GM11168 (cell line): ENCODE data around the gene ASB4.
"Not testable (repeated sequence)": the region's sequence is repeated elsewhere in the genome, so short reads cannot be mapped to it uniquely, and the experiment has no call there.

ENCODE experiments used
- in situ Hi-C: fragments of 300-500 bp; cut with MboI; formaldehyde crosslinking; loops from one replicate; pipeline ENCODE4 v1.12.0; 2022; ENCODE audit warnings: low sequenced_read_pairs; ENCODE audit not compliant: unreplicated experiment

ASB4 gene, protein sequence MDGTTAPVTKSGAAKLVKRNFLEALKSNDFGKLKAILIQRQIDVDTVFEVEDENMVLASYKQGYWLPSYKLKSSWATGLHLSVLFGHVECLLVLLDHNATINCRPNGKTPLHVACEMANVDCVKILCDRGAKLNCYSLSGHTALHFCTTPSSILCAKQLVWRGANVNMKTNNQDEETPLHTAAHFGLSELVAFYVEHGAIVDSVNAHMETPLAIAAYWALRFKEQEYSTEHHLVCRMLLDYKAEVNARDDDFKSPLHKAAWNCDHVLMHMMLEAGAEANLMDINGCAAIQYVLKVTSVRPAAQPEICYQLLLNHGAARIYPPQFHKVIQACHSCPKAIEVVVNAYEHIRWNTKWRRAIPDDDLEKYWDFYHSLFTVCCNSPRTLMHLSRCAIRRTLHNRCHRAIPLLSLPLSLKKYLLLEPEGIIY

DNA sequence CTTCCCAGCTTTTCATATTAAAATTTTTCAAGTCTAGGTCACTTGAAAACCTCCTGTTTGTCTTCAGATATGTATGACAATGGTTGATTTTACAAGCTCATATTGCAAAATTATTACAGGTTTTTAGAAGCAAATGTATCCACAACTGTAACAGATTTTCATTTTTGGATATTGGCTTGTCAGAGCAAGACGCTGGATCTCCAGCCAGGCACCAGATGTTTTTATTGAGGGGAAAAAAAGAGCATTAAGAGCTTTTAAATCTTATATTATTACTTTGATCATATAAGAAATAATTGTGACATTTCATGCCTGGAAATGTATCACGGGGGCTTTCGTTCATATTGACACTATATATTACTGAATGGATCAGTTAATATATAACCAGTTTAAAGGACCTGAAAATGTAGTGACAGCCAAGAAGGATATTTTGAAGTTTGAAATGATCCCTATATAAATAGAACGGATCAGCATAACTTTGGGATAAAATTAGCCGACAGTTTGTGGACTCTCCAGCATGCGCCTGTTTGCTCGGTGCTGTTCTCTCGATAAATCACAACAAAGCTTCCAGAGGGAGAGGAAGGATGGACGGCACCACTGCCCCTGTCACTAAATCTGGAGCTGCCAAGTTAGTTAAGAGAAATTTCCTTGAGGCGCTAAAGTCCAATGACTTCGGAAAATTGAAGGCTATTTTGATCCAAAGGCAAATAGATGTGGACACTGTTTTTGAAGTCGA is at the start of gene ASB4:
ASB4 (plus strand) TSS at position 553 of the 733 bp plus-strand sequence; CDS start at position 582, 29 bp downstream.
- in situ Hi-C loops = no loop called here

DNA sequence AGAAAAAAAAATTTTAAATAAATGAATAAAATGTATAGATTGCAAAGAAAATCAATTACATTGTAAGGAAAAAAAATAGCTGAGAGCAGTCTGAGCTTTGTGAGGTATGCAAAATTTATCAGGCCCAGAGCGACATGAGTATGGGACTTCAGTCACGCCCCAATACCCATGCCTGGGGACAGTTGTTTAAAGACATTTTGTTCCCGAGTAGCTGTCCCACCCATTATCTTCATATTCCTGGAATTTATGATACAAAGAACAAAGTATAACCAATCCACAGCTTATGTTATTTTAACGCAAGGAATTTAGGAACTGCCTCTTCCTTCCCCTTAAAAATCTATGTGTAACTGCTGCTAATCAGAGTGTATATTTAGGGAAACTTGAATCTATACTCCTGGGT is 49.3 kb upstream of the ASB4 start:
- in situ Hi-C loops = no loop called here

DNA sequence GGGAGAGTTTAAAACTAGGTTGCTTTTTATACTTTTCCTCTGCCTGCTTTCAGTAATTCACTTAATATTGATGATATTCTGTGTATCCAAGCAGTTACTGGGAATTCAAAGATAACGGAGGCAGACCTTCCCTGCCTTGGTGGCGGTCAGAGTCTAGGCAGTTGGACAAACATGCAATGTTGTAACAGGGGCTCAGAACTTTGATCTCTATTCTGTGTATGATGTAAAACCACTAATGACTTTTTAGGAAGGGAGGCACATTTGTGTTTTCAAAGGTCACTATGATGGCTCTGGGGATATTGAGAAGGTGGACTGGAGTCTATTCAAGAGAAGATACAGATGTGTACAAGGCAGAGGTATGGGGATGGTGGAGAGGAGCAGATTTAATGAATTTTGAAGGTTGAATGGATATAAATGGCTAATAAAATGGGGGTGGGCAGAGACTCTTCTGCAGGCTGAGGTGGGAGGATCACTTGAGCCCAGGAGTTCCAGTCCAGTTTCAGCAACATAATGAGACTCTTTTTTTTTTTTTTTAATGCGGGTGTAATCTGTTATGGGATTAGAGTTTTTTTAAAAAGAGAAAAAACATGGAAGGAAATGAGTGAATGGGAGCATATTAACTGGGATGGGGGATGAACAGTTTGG is 45.2 kb upstream of the ASB4 start:
- in situ Hi-C loops = no loop called here

DNA sequence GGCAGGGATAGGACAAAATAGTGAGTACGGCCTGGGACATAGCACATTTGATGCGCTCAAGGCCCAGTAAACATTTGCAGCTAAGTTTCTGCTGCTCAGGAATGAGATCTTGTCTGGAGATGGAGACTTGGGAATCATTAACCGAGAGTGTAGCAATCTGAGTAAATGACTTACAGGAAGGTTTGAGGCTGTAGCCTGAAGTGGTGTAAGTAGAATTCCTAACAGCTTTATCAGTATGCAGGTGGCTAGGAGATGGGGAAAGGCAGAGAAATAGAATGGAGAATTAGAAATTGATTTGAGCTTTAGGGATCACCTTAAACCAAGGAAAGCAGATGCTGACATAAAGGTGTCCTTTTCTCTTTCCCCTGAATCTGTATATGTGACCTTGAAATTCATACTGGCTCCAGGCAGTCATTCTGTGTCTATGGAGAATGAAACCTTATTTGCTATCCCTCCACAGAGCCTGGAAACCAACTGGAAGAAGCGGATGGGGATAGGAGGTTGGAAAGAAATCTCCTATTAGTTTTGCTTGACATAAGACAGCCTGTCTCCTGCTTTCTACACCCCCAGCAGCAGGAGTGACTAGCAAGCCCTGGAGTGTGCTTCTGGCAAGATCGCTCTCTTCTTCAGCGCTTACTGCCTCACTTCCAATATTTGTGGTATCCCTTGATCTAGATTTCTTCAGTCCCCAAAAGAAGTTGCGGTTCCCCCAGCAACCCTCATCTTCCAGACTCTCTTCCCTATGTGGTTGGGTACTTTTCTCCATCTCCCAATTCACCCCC is 44.5 kb upstream of the ASB4 start:
- in situ Hi-C loops = no loop called here

DNA sequence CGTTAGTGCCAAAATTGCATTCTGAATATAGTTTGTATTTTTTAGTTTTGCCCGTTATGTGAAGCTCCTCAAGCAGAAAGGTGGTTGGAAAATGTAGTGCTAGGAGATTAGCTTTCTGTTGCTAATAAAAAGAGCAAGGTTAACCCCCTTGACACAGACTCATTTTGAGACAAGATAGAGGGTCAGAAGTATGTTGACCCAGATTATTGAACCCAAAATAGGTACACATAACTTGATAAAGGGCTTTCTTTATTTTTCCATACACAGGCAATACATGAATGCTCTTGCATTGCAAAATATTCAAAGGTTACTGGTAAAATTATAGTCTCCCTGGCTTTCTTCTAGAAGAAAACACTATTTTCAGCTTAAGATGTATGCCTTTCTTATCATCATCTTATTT is 40.9 kb upstream of the ASB4 start:
- in situ Hi-C loops = no loop called here

DNA sequence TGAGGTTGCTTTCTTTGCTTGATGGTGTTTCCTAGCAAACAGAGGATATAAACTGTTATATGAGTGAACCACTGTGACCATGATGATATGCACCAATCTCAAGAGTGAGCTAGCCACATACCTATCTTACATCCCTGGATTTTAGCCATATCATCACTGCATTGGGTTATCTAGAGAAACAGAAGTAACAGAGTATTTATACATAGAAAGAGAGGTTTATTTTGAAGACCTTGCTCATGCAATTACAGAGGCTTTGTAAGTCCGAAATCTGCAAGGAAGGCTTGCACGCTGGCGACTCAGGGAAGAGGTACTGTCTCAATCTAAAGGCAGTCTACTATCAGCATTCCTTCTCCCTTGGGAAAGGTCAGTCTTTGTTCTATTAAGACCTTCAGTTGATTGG is 39.1 kb upstream of the ASB4 start:
- in situ Hi-C loops = no loop called here

DNA sequence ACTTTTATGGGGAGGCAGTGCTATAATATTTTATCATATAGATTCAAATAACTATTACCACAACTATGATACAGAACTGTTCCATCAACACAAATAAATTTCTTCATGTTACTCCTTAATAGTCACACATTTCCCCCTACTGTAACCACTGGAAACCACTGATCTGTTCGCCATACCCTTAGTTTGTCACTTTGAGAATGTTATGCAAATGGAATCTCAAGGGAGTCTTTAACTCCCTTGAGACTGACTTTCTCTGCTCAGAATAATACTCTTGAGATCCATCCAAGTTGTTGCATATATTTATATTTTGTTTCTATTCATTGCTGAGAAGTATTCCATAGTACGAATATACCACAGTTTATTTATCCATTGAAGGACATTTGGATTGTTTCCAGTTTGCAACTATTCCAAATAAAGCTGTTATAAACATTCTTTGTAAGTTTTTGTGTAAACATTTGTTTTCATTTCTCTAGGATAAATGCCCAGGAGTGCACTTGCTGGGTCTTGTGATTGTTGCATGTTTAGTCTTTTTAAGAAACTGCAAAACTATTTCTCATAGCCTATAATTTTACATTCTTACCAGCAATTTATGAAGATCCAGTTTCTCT is 31.2 kb upstream of the ASB4 start:
- in situ Hi-C loops = no loop called here

DNA sequence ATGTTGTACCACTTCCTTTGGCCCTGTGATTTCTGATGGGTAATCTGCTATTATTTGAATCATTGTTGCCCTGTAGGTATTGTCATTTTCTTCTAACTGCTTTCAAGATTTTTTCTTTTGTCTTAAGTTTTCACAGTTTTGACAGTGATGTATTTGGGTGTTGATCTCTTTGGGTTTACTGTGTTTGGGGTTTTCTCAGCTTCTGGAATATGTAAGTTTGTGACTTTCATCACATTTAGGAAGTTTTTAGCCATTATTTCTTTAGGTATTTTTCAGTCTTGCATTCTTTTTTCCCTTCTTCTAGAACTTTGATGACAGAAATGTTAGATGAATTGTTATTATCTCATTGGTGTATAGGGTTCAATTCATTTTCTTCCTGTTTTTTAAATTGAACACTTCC is 27.8 kb upstream of the ASB4 start:
- in situ Hi-C loops = no loop called here

DNA sequence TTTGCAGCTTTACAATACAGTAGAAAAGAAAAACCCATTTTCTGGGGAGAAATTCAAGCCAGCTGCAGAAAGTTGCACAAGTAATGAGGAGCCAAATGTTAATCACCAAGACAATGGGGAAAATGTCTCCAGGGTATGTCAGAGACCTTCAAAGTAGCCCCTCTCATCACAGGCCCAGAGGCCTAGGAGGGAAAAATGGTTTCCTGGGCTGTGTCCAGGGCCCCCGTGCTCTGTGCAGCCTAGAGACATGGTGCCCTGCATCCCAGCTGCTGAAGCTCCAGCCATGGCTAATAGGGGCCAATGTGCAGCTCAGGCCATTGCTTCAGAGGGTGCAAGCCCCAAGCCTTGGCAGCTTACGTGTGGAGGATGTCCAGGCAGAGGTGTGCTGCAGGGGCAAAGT is 25.1 kb upstream of the ASB4 start:
- in situ Hi-C loops = not testable (repeated sequence)

DNA sequence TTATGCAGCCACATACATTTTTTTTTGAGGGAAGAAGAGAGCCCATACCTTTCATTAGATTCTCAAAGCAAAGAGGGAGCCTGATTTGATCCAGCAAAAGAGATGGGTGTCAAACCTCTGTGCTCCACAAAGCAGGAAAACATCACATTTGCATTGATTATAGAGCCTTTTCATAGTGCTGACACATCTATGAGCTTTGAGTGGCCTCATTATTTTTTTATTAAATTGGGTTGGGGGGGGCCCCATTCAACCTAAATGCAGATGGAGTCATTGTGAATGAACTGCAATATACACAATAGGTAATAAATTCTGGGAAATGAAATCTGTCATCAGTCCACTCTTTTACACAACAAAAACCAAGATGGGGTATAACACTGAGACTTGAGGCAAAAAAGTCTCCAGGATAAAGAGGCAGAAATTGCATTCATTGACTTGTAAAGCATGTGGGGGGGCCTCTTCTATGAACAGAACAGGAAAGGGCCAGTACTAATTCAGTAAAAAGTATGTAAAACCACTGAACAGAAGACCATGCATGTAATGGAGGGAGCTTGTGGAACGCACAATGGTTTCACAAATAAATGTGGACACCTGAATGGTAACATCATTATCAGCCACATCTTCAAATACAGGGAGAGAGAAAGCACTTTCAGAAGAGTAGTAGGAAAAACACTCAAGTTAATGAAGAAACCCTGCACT is 17.7 kb upstream of the ASB4 start:
- in situ Hi-C loops = no loop called here

DNA sequence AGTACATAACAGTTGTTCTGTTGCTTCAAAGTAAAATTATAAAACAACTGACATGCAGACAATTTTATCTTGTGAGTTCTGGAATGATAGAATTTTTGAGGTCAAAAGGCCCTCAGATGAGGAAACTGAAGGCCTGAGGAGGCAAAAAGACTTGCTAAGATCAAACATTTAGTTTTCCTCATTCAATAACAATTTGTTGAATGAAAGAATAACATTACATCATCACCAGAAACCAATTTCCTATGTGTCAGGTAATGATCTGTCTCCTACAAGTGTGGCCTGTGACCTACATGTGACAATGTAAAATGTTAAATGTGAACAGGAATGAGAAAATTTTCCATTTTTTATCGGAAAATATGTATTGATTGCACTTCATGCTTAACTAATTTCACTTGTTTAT is 16.6 kb upstream of the ASB4 start:
- in situ Hi-C loops = no loop called here

DNA sequence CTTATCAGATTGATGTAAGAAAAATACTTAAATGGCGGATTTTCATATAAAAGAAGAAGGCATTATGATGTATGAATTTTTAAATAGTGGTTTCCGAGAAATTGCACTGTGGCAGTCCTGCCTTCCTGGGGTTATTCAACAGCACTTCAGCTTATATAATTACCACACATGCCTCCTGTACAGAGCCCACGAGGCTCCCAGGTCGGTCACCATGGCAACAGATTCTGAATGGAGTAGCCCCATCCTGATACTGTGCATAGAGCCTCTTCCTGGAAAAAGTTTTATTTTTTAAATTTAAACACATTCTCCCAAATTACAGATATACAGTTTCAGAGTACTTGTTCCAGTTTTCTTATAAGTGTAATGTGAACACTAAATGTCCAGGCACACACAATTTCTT is 15.9 kb upstream of the ASB4 start:
- in situ Hi-C loops = no loop called here

DNA sequence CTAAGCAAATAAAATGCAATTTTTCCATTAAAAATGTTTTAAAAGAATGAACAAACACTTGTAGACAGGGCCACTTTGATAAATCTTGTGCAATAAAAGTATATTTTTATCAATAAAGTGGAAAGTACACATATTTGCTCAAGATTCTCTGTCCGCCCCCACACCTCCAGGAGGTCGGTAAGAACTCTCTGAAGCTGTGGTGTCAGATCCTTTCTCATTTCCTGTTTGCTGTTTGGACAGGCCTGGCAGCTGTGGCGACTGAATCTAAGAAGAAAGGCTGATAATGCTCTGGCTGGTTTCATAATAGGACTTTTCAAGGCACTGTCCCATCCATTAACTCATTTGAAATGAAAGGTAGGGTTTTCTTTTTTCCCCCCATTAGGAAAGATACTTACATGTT is 15.3 kb upstream of the ASB4 start:
- in situ Hi-C loops = no loop called here

DNA sequence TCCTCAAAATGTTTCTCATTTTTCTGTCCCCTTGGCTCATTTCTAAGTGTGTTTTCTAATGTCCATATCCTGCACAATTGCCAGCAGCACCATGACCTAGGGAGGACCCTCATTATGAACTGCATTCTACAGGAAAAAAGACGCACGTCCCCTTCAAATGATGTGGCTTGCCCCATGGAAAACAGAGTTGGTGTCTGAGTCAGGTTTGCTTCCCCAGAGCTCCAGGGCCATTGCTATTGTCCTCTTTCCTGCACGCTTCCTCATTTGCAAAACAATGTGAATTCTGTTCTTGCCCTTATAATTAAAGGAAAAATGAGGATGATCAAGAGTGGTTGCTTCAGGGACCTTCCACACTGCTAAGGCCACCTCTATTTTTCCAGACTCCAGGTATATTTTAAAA is 14.7 kb upstream of the ASB4 start:
- in situ Hi-C loops = no loop called here

DNA sequence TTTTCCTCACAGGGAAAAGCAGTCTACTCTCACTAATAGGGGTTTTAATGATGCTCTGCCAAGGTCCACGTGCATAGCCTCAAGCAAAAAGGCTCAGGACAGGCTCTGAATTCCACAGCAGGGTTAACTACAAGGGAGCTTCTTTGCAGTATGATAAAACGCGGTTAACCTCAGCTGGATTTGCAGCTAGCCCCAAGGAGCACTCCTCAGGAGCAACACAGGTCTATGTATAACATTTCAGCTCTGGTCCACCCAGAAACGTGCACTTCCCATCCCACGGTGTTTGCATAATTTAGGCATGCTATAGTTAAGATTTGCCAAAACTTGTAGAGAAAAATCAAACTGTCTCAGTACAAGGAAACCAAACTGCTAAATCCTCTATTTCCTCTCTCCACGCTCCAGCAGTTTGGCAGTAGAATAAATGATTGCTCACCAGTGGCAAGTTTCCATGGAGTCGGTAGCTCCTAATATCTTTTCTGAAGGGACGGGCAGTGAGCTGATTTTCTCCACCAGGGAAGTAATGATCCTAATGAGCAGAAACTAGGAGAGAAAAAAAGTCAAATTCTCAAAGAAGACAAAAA is 13.1 kb upstream of the ASB4 start:
- in situ Hi-C loops = no loop called here

DNA sequence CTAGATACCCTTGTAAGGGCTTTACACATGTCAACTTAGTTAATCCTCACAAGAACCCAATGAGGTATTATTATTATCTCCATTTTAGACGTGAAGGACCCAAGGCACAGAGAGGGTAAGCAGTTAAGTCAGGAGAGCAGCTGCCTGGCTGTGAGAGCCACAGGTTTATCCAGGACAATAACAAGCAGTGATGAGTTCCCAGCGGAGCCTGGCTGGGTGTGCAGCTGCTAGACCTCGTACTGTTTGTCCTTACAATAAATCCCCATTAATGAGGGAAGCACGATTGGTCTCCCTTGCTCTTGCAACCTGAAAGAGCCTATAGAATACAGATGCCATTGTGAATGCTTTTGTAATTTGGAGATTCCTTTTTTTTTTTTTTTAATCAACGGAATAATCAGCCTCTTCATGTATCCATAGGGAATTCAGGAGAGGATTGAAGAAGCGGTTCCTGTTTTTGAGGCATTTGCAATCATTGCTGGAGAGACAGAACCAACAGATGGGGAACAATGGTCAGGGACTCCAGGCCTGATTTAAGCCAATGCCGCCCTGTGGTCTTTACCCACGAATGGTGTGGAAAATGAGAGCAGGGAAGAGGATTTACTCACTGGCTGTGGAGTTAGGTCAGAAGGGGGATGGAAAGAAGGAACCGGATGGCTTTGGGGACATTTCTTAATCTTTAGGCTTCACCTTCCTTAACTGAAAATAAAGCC is 12.3 kb upstream of the ASB4 start:
- in situ Hi-C loops = no loop called here

DNA sequence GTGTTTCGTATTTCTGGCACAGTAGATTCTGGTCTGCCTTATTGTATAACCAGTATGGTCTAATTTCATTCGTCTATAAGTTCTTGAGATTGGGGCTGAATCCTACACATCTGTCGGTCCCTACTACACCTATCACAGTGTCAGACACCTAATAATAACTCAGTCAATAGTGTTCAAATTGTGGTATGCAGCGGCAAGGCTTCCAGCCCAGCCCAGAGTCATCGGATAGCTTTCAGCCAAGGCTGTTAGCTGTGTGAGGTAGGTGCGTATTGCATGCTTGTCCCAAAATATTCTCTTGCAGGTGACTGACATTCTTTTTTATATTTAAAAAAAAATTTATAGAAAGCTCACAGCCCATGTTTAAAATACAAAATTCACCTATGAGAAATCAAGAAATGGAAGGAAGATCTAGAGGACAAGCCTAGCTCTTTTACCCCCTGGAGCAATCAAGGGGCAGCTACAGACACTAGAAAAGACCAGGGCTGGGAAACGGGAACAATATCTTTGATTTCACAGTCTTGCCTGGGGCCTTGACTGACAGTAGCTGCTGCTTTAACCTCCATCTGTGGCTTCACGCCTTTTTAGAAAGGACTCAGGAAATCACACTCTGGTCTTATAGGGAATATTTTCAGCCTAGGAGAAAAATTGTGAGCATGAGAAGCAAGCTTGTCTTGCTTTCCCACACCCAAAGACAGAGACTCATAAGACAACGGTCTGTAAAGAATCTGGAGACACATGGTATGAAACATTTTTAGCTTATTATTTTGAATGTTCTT is 9.5 kb upstream of the ASB4 start:
- in situ Hi-C loops = no loop called here
